Stimulated activated CD8-positive, alpha-beta memory T cell treated with anti-CD3 and anti-CD28 coated beads, Interleukin-7, amount 100 ng/mL, for 48 hours (primary cell): ENCODE measurements around the gene PCDHB2.
"Not testable (repeated sequence)": the region's sequence is repeated elsewhere in the genome, so short reads cannot be mapped to it uniquely, and the experiment has no call there.

Source experiments
- DNase-seq, 2 donors: peaks; one replicate each; pipeline ENCODE4 v3.0.0-alpha.2; 2020; ENCODE audit warnings: low read depth in 1 of 2; ENCODE audit errors: extremely low read depth in 1 of 2

Gene PCDHB2

DNA sequence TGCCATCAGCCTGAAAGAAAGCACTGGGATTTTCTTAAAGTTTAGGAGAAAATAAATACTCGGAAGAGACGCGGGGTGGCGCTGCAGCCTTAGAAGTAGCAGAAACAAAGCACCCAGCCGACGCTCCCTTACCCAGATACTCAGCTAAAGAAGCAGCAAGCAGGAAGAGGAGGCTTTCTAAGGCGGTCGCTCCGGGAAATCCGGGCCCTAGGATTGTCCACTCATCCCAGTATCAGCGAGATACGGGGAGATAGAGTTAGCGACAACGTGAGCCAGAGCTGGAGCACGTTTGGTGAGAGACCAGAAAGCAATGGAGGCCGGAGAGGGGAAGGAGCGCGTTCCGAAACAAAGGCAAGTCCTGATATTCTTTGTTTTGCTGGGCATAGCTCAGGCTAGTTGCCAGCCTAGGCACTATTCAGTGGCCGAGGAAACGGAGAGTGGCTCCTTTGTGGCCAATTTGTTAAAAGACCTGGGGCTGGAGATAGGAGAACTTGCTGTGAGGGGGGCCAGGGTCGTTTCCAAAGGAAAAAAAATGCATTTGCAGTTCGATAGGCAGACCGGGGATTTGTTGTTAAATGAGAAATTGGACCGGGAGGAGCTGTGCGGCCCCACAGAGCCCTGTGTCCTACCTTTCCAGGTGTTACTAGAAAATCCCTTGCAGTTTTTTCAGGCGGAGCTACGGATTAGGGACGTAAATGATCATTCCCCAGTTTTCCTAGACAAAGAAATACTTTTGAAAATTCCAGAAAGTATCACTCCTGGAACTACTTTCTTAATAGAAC lies at the start of gene PCDHB2:
PCDHB2 (plus strand) TSS at position 135 of the 782 bp plus-strand sequence; CDS start at position 311, 176 bp downstream.
- no peak for DNase-seq

DNA sequence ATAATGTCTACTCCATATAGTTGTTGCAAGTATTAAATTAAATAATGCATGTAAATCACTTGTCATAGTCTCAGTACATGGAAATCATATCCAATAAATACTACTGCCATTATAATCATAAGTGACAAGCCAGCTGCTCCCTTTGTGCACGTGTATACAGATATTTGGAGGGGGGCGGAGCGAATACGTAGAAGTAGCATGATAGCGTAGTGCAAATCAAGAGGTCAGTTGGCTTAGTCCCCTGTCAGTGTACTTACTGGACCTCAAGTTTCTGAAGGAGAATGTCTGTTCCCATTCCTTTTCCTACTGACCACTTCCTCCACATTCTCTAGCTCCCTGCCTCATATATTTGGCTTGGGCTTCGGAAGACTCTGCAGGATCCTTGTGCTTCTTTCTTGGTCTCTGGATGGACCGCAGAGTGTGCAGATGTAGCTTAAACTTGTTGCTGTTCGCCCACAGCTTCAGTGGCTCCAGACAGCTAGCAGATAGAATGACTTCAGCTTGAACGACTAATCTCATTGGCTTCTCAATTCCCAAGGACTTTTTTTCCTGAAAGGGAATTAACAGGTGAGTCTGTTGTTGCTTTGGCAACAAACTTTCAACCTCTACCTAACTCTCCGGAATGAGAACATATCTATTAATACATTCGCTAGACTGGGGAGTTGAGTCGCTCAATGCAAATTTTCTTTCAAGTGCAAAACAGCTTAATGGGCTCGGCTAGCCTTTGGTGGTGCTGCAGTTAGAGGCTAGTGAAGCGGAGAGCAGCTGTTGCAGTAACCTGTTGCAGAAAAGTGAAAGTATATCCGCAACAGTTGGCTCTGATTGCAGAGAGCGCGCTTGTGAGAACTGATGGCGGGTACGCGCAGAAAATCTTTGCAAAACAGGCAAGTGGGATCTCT lies 43.5 kb upstream of the PCDHB2 start, which contains the start of gene PCDHB1:
PCDHB1 (plus strand) TSS at position 753 of the 899 bp plus-strand sequence; CDS start at position 850, 97 bp downstream.
- no peak for DNase-seq

DNA sequence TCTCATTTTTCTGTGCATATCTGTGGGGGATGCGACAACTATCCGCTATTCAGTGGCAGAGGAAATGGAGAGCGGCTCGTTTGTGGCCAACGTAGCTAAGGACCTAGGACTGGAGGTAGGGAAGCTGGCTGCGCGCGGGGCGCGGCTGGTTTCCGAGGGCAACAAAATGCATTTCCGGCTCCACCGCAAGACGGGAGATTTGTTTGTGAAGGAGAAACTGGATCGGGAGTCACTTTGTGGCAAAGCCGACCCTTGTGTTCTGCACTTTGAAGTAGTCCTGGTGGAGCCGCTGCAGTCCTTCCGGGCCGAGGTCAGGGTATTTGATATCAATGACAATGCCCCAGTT lies 42.9 kb upstream of the PCDHB2 start:
- DNase-seq: no peak

GRCh38 chr5:141077826-141078225 lies 16.6 kb upstream of the PCDHB2 start:
- DNase-seq: no peak

GRCh38 chr5:141082228-141082627 lies 12.2 kb upstream of the PCDHB2 start:
- DNase-seq: no peak

- DNase-seq: no peak
Observed at GRCh38 chr5:141084487-141084989, 9.9 kb upstream of the PCDHB2 start.

GRCh38 chr5:141095263-141095641 lies 837 bp downstream of the PCDHB2 start:
- no peak for DNase-seq

- DNase-seq: not testable (repeated sequence)
Observed at GRCh38 chr5:141096181-141096580, 1.8 kb downstream of the PCDHB2 start.

- not testable (repeated sequence) for DNase-seq
Observed at GRCh38 chr5:141096586-141096985, 2.2 kb downstream of the PCDHB2 start.

- peak in 1 of 2 donors; percentile 25 for DNase-seq
Observed at GRCh38 chr5:141100243-141100805, 5.9 kb downstream of the PCDHB2 start, which contains the start of gene PCDHB3. TSS of gene PCDHB3 (plus strand) at chr5:141100473. CDS start at chr5:141100650, 177 bp downstream.

- no peak for DNase-seq
Observed at GRCh38 chr5:141101059-141101458, 6.6 kb downstream of the PCDHB2 start.

- not testable (repeated sequence) for DNase-seq
Observed at GRCh38 chr5:141102070-141102469, 7.7 kb downstream of the PCDHB2 start.

GRCh38 chr5:141102471-141102870 lies 8.1 kb downstream of the PCDHB2 start:
- DNase-seq: not testable (repeated sequence)

DNA sequence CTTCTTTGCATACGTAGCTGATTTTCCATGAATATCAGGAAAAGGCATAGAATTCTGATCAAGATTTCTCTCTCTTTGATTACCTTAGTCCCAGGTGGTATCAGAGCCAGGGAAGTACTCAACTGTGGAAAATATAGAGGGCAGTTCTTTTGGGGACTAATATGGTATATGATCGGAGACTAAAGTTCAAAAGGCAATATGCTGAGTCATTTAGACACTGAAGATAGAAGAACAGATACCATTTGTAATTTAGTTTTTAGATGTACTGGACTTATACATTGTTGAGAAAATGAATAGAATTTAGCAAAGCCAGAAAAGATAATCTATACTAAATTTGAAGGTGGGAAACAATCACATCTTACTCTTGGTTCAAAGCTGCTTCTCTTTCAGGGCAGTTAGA lies 10.9 kb downstream of the PCDHB2 start:
- no peak for DNase-seq

DNA sequence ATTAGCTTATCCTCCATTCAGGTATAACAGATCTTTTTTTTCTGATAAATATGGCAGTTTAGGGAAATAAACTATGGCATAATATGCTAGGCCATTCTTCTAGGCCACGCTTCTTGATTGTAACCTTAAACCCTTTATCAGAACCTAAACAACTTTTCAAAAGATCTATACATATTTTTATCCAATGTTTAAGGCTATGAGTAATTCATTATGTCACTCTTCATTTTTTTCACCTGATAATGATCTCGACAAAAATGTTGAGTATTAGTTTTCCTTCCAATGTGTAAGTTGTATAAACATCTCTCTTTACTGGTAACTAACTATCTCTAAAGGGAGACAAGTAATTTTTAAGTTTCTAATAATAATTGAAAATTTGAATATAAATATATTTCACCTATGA lies 24.8 kb downstream of the PCDHB2 start:
- DNase-seq: no peak

GRCh38 chr5:141121563-141121962 lies 27.1 kb downstream of the PCDHB2 start, which contains the start of gene PCDHB4:
TSS of gene PCDHB4 (plus strand) at chr5:141121818. CDS start at chr5:141121999, 181 bp downstream.
- no peak for DNase-seq

DNA sequence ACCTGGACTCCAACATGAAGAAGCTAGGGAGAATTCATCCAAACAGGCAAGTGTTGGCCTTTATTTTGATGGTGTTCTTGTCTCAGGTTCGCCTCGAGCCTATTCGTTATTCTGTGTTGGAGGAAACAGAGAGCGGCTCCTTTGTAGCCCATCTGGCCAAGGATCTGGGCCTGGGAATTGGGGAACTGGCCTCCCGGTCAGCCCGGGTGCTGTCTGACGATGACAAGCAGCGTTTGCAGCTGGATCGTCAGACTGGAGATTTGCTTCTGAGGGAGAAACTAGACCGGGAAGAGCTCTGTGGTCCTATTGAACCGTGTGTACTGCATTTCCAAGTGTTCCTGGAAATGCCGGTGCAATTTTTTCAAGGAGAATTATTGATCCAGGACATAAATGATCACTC lies 27.6 kb downstream of the PCDHB2 start:
- DNase-seq: no peak

DNA sequence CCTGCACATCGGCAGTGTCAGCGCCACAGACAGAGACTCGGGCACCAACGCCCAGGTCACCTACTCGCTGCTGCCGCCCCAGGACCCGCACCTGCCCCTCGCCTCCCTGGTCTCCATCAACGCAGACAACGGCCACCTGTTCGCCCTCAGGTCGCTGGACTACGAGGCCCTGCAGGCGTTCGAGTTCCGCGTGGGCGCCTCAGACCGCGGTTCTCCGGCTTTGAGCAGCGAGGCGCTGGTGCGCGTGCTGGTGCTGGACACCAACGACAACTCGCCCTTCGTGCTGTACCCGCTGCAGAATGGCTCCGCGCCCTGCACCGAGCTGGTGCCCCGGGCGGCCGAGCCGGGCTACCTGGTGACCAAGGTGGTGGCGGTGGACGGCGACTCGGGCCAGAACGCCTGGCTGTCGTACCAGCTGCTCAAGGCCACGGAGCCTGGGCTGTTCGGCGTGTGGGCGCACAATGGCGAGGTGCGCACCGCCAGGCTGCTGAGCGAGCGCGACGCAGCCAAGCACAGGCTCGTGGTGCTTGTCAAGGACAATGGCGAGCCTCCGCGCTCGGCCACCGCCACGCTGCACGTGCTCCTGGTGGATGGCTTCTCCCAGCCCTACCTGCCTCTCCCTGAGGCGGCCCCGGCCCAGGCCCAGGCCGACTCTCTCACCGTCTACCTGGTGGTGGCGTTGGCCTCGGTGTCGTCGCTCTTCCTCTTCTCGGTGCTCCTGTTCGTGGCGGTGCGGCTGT lies 29.2 kb downstream of the PCDHB2 start:
- not testable (repeated sequence) for DNase-seq

- DNase-seq: no peak
Observed at GRCh38 chr5:141127305-141127704, 32.9 kb downstream of the PCDHB2 start.

GRCh38 chr5:141135030-141135717 lies 40.8 kb downstream of the PCDHB2 start, which contains the start of gene PCDHB5:
TSS of gene PCDHB5 (plus strand) at chr5:141135206. CDS start at chr5:141135435, 229 bp downstream.
- no peak for DNase-seq
